HG02973 (cell line): ENCODE results near the gene ZNF679.
"Not testable (repeated sequence)": the region's sequence is repeated elsewhere in the genome, so short reads cannot be mapped to it uniquely, and the experiment has no call there.

ENCODE experiments used
- ATAC-seq: cut with Tn5 transposase; IDR thresholded peaks from one replicate; pipeline ENCODE4 v1.9.1; 2021; ENCODE audit warnings: moderate library complexity; ENCODE audit not compliant: unreplicated experiment

Gene ZNF679

GRCh38 chr7:64228174-64228573 lies at the start of gene ZNF679:
Gene ZNF679, plus strand, starts transcription at chr7:64228474. Its CDS starts 20,644 bp downstream, at chr7:64249118.
- not testable (repeated sequence) for ATAC-seq

- no peak for ATAC-seq
These were observed 47.3 kb upstream of the ZNF679 start for GRCh38 chr7:64180989-64181388.

DNA sequence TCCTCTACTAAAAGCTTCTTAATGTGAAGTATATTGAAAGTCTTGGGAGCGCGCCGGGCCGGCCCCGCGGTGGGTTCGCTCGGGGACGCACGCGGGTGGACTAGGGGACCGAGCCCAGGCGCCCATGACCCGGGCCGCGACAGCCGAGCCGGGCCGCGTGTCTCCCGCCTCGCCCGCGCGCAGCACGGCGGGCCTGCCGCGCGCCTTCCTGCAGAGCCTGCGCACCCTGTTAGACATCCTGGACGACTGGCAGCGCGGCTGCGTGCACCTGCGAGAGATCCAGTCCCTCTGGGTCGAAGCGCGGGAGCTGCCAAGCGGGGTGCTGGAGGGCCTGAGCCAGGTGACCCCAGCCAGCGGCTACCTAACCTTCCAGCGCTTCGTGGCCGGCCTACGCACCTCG lies 46.7 kb upstream of the ZNF679 start:
- no peak for ATAC-seq

GRCh38 chr7:64182036-64182790 lies 46.1 kb upstream of the ZNF679 start:
- ATAC-seq: no peak

- no peak for ATAC-seq
These were observed 45.0 kb upstream of the ZNF679 start for GRCh38 chr7:64183126-64183742.

DNA sequence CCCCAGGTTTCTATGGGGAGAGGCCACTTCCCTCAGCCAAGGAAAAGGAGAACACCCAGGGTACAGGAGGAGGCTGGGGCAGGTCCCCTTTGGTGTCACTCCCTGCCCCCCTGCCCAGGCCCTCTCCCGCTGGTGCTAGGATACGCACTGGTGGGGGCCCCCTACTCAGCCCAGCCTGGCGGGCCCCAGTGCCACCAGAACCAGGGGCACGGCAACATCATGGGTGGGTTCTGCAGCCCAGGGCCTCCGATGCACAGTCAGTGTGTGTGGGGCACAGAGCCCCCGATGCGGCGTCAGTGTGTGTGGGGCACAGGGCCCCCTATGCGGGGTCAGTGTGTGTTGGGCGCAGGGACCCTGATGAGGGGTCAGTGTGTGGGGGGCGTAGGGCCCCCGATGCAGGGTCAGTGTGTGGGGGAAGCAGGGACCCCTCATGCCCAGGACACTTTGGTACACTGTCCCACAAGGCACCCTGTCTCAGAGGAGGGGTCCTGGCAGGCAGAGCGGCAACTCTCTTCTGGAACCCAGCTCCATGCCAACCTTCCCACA lies 44.4 kb upstream of the ZNF679 start:
- no peak for ATAC-seq

GRCh38 chr7:64184376-64184775 lies 43.9 kb upstream of the ZNF679 start:
- no peak for ATAC-seq

- no peak for ATAC-seq
These were observed 40.9 kb upstream of the ZNF679 start for GRCh38 chr7:64187408-64187807.

GRCh38 chr7:64192148-64192704 lies 36.0 kb upstream of the ZNF679 start:
- ATAC-seq: no peak

- ATAC-seq: no peak
These were observed 35.5 kb upstream of the ZNF679 start for GRCh38 chr7:64192775-64193174.

DNA sequence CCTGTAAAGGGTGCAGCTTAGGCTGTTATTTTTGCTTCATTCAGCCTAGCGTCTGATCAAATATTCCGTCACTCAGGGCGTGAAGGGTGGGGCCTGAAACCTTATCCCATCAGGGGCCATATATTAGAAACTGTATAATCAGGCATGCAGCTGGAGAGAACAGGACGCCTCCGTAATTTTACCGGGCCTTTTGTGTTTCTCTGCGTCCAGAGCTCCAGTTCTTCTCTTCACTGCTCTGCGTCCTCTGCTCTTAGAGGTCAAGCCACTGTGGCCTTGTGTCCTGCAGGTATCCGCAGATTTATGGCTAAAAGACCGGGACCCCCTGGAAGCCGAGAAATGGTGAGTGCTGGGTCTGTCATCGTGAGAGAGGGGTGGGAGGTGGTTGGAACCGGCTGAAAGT lies 21.4 kb upstream of the ZNF679 start, which contains the start of gene ZNF735:
TSS of gene ZNF735 (plus strand) at position 301 of the 400 bp plus-strand sequence. CDS start at position 301, 0 bp downstream.
- no peak for ATAC-seq

DNA sequence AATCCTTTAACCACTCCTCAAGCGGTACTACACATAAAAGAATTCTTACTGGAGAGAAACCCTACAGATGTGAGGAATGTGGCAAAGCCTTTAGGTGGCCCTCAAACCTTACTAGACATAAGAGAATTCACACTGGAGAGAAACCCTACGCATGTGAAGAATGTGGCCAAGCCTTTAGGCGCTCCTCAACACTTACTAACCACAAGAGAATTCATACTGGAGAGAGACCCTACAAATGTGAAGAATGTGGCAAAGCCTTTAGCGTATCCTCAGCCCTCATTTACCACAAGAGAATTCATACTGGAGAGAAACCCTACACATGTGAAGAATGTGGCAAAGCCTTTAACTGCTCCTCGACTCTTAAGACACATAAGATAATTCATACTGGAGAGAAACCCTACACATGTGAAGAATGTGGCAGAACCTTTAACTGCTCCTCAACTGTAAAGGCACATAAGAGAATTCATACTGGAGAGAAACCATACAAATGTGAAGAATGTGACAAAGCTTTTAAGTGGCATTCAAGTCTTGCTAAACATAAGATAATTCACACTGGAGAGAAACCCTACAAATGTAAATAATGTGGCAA lies 8.5 kb upstream of the ZNF679 start:
- not testable (repeated sequence) for ATAC-seq

DNA sequence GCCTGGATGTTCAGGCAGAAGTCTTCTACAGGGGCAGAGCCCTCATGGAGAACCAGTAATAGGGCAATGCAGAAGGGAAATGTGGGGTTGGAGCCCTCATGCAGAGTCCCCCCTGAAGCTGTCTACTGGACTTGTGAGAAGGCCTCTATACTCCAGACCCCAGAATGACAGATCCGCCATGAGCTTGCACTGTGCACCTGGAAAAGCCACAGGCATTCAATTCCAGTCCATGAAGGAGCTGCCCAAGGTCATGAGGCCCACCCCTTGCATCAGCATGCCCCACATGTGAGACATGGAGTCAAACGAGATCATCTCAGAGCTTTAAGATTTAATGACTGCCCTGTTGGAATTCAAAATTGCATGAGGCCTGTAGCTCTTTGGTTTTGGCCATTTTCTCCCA lies 4.9 kb upstream of the ZNF679 start:
- no peak for ATAC-seq

- no peak for ATAC-seq
These were observed 38.2 kb downstream of the ZNF679 start for GRCh38 chr7:64266341-64266919.

- ATAC-seq: no peak
These were observed 49.4 kb downstream of the ZNF679 start for GRCh38 chr7:64277630-64278029.

- no peak for ATAC-seq
These were observed 66.6 kb downstream of the ZNF679 start for GRCh38 chr7:64294701-64295420.

DNA sequence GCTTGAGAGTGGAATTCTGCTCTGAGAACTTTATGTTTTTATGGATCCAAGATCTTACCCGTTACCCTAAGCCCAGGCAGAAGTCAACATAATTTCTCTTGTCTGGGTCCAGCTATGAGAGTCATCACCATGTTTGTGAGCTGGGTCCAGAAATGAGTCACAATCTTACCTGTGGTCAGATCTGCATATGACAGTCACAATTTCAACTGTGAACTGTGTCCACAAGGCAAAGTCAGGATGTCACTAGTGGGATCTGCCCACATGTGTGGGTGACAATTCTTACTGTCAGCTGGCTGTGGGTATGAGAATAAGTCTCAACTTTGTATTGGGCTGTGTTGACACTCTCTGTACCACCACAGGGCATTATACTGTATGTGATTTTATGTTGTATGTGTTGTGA lies 69.1 kb downstream of the ZNF679 start:
- not testable (repeated sequence) for ATAC-seq

DNA sequence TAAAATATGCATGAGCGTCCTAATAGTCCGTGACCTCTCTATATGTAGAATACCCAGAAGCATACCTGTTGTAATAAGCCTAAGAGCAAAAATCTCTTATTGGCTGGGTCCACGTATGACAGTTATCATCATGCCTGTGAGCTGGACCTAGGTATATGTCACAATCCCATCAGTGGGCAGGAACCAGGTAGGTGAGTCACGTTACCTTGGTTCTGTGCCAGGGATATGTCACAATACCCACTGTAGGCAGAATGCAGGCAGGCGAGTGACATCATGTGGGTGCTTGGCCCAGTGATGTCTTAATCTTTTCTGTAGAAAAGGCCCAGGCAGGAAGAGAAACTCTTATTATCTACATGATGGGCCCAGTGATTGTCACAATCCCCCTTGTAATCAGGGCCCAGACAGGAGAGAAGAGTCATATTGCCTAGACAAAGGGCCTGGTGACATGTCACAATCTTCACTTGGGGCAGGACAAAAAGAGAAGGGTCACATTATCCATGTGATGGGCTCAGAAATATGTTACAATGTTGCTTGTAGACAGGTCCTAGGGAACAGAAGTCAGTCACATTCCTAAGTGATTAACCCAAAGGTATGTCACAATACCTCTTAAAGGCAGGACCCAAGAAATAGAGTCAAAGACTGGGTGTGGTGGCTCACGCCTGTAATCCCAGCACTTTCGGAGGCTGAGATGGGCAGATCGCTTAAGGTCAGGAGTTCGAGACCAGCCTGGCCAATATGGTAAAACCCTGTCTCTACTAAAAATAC lies 72.5 kb downstream of the ZNF679 start:
- no peak for ATAC-seq

GRCh38 chr7:64307254-64308015 lies 79.2 kb downstream of the ZNF679 start:
- ATAC-seq: peak; percentile 98
